Muscle of back (tissue), 11 donors: ENCODE results near the gene IFFO2. TPM values are rescaled to one million over a fixed set of nuclear protein-coding genes. Genes with fewer than 3 reads are reported as not detected.
A peak's percentile ranks its signal among the peaks of the same experiment; 100 is the strongest.

Experiments used
- DNase-seq, 3 donors: peaks; one replicate each; pipeline versions ENCODE4 v3.0.0 to v3.0.0-alpha.2; 2013
- polyA plus RNA-seq, 10 donors: library from polyadenylated mRNA; unstranded; fragments of 120-200 nt; gene quantifications; one replicate each; pipeline ENCODE4 v1.2.1, GENCODE V29; 2013; ENCODE audit not compliant: insufficient read length in 10 of 10

IFFO2 gene
- polyA plus RNA-seq, 10 donors: 4.0 to 10.1 (median 5.4) TPM

- DNase-seq: peak in 1 of 3 donors; percentile 67
Measured at GRCh38 chr1:18921516-18922251, 34.8 kb downstream of the IFFO2 start.

- no peak for DNase-seq
Measured at GRCh38 chr1:18920931-18921330, 35.5 kb downstream of the IFFO2 start.

- no peak for DNase-seq
Measured at GRCh38 chr1:18919956-18920355, 36.5 kb downstream of the IFFO2 start.

DNA sequence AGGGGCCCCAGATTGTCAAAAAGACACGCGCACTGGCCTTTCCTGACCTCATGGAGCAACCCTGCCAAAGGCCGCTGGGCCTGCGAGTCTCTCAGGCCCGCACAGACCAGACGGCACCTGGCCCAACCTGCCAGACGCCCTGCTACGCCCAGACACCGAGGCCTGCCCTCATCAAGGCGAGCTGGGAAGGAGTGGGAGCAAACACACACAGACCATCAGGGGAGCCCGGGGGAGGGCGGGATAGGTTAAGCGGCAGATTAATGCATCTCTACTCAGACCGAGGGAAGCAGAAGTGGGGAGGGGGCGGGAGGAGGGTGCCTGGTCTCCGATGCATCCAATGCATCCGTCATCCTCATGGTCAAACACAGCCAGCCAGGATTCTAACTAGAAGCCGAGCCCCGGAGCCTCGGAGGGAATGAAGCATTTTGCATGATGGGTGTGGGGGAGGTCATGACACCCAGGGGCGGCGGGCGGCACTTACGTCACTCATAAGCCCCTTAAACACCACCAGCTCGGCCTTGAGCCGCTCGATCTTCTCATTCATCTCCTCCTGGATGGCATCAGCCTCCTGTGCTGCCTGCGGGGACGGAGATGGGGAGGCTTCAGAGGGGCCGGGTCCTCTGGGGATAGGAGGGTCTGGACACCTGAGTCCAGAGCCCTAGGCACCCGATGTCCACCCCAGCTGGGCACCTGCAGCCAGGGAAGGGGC, 37.1 kb downstream of the IFFO2 start:
- no peak for DNase-seq

GRCh38 chr1:18918417-18918816, 38.1 kb downstream of the IFFO2 start:
- no peak for DNase-seq

DNA sequence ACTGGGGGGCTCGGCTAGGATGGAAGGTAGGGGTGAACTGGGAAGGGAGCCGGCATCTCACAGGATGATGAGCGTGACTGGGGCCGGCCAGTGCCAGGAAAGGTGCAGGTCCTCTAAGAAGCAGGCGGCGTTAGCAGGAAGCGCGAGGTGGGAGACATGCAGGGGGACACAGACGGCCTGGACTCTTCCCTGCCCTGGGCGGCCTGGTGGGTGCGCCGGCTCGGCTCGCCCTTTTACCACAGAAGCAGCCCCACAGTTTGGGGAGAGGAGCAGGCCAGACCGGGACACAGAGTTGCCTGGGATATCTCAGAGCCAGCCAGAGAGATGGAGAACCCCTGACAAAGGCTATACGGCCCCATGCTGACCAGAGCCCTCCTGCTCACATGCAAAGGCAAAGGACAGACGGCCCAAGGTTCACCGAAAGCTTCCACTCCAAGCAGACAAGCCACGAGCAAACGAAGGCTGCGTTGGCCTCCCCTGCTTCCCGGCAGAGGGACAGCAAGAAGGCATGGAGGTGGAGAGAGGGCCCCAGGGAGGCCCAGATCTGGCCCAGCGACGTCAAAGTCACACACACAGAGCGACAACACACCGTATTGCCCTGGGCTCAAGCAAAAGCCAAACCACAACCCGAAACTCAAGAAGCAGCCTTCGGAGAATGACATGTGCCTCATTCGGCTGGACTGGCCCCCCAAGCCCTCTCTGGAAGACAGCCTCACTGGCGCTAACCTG, 39.2 kb downstream of the IFFO2 start:
- DNase-seq: no peak

GRCh38 chr1:18915341-18915740, 41.1 kb downstream of the IFFO2 start:
- DNase-seq: no peak

GRCh38 chr1:18913065-18913835, 43.2 kb downstream of the IFFO2 start:
- peak; percentile 52 to 73 (median 58) for DNase-seq

DNA sequence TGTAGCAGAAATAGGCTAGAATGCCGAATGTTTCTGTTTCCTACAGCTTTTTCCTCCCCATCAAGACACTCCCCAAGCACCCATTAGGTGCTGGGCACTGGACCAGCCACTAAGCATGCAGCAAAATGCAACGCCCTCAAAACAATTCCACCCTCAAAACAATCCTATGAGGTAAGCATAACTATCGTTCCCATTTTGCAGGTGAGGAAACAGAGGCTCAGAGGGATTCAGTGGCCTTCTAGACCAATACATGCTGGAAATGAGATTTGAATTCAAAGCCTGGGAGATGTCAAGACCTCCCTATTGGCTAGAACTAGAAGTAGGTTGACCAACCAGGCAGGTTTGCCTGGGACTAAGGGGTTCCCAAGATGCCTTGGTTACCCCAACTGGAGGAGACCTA, 43.9 kb downstream of the IFFO2 start:
- DNase-seq: no peak

GRCh38 chr1:18908911-18909771, 47.3 kb downstream of the IFFO2 start:
- no peak for DNase-seq

GRCh38 chr1:18907917-18908845, 48.3 kb downstream of the IFFO2 start:
- DNase-seq: no peak

GRCh38 chr1:18907021-18907916, 49.2 kb downstream of the IFFO2 start:
- DNase-seq: peak; percentile 62 to 86 (median 81)

- no peak for DNase-seq
Measured at GRCh38 chr1:18903291-18903756, 53.2 kb downstream of the IFFO2 start.

DNA sequence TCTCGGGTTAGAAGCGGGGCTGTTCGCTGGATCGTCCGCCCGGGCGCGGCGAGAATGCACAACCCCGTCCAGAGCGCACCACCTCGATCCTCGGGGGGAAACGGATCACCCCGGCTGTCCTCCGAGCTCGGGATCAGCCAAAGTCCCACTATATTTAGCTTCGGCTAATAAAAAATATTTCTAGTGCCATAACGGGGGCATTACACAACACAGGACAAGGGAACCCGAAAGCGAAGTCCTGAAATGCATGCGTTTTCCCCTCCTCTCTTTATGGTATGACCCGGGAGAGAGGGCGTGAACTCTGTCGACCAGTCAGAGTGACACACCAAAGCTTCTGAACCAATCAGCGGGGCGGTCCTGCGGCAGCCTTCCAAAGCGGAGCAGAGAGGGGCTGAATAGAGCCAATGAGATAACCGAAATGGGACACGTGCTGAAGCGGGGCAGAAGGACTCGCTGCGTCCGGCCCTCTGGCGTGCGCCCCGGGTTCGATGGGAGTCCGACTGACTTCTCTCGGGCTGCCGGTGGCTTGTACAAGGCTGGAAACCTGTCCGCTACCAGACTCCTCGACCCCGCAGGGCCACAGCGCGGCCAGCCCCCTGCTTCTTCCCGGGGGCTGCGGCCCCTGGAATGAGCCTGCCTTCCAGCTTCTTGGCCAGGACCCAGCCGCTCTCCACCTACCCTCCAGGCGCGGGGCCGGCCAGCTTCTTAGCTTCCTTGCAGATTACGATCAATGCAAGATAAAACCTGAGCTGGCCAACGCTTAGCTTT, 53.8 kb downstream of the IFFO2 start, which contains the start of gene ALDH4A1:
TSS of gene ALDH4A1 (minus strand) at position 33 of the 768 bp plus-strand sequence. CDS start at position 1, 32 bp downstream.
- DNase-seq: peak; percentile 98 to 99 (median 99)

DNA sequence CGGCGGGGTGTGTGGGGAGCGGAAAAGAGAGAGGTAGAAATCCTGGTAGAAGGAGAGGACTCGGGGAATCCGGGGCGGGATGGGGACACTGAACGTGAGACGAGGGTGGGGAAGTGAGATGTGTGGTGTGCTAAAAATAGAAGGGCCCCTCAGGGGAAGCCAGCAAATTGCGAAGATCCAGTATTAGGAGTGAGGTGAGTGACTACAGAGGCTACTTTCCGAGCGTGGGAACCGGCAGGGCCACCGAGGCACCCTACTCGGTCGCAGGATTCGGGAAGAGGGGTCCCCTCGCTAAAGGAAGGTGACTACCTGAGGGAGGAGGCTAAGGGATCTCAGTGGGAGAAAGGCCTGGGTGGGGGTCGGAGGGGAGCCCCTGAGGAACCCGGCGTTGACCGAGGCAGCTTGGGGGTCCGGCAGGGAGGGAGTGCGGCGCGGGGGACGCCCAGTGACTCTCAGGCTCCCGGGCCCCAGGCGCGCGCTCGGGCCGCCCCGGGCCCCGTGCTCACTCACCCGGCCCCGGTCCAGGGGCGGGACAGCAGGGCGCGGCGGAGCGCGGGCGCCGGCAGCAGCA, 54.4 kb downstream of the IFFO2 start:
- DNase-seq: peak in 2 of 3 donors; percentile 26 to 67

DNA sequence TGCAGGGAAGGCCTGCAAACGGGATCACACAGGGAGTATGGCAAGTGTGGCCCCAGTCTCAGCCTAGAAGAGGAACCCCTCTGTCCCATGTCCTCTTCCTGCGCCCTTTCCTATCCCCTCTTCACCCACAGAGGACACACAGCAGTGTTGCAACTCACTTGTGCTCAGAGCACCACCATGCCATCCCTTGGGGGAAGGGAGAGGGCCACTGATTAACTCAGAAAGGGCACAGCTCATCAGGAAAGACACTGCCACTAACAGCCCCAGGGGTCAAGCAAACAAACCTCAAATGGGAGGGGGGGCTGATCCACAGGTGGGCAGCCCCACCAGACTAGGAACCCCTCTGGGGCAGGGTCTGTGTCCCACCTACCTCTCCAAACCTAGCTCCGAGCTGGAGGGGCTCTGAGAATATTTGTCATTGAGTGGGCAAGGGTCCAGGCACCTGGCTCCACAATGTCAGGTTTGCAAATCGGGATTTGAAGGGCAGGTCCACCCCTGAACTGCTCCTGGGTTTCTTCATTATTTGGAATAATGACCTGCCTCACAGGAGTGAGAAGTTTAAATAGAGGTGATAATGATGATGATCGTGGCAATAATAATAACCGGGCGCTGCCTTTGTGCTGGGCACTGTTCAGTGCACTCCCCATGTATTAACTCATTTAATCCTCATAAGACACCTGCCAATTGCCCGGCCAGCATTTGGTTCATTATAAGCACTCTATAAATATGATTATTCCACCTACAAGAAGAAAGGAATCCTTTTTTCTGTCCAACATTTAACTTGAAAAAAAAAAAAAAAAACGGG, 55.1 kb downstream of the IFFO2 start:
- no peak for DNase-seq
